Activated T-cell treated with anti-CD3 and anti-CD28 coated beads, Interleukin-2, amount 50 U/mL, for 4 hours (primary cell): ENCODE results near the gene STAB2. TPM values are rescaled to one million over a fixed set of nuclear protein-coding genes. Genes with fewer than 3 reads are reported as not detected.

Experiments
- ATAC-seq, 2 donors: fragments of 200-7000 bp; cut with Tn5 transposase; one replicate each; pipeline ENCODE4 v1.10.0; 2021
- DNase-seq: peaks from one replicate; pipeline ENCODE4 v3.0.0-alpha.2; 2020
- H3K27me3 Mint-ChIP-seq: one replicate; pipeline ENCODE4 v1.8.0; 2021; ENCODE audit warnings: low read depth, mixed read lengths
- H3K36me3 Mint-ChIP-seq: one replicate; pipeline ENCODE4 v1.8.0; 2022; ENCODE audit warnings: mixed read lengths; ENCODE audit not compliant: insufficient read depth
- H3K4me1 Mint-ChIP-seq: one replicate; pipeline ENCODE4 v1.8.0; 2021; ENCODE audit warnings: low read depth, mixed read lengths
- H3K4me3 Mint-ChIP-seq: one replicate; pipeline ENCODE4 v1.8.0; 2021; ENCODE audit warnings: mild to moderate bottlenecking, moderate library complexity, mixed read lengths
- H3K9me3 Mint-ChIP-seq: one replicate; pipeline ENCODE4 v1.8.0; 2021; ENCODE audit warnings: mixed read lengths
- total RNA-seq, 3 donors: library from RNA; stranded (reverse); gene quantifications; one replicate each; pipeline ENCODE4 v1.2.1, GENCODE V29; 2021

Gene STAB2
- total RNA-seq, 3 donors from 2014 or later, result not detected

- H3K36me3 Mint-ChIP-seq, result peaks cover 42% of the 10 kb centered on the region
- H3K27me3 Mint-ChIP-seq, result no peaks in the 10 kb centered on the region
- H3K9me3 Mint-ChIP-seq, result no peaks in the 10 kb centered on the region
- H3K4me1 Mint-ChIP-seq, result no peaks in the 10 kb centered on the region
- DNase-seq (no peak), ATAC-seq (no peak)
- H3K4me3 Mint-ChIP-seq, result no peak overlapping the region
Measured at GRCh38 chr12:103793512-103794045, 206.5 kb downstream of the STAB2 start.

GRCh38 chr12:103794309-103795213 is 207.5 kb downstream of the STAB2 start:
- Mint-ChIP-seq H3K4me3 (no peak overlapping the region), H3K36me3 (peaks cover 42% of the 10 kb centered on the region), H3K9me3 (no peaks in the 10 kb centered on the region), H3K27me3 (no peaks in the 10 kb centered on the region), H3K4me1 (no peaks in the 10 kb centered on the region)
- DNase-seq, result no peak
- ATAC-seq, result no peak

GRCh38 chr12:103798586-103798985 is 211.5 kb downstream of the STAB2 start:
- Mint-ChIP-seq H3K9me3 (no peaks in the 10 kb centered on the region), H3K4me3 (no peak overlapping the region), H3K36me3 (peaks cover 36% of the 10 kb centered on the region), H3K27me3 (no peaks in the 10 kb centered on the region), H3K4me1 (no peaks in the 10 kb centered on the region)
- DNase-seq, result no peak
- ATAC-seq, result no peak

- no peaks in the 10 kb centered on the region for H3K4me1 Mint-ChIP-seq
- peaks cover 38% of the 10 kb centered on the region for H3K36me3 Mint-ChIP-seq
- DNase-seq (no peak), ATAC-seq (no peak)
- H3K27me3 Mint-ChIP-seq, result no peaks in the 10 kb centered on the region
- H3K4me3 Mint-ChIP-seq, result no peak overlapping the region
- H3K9me3 Mint-ChIP-seq, result no peaks in the 10 kb centered on the region
Measured at GRCh38 chr12:103799504-103799856, 212.4 kb downstream of the STAB2 start.

GRCh38 chr12:103799857-103800771 is 213.0 kb downstream of the STAB2 start:
- Mint-ChIP-seq H3K9me3 (no peaks in the 10 kb centered on the region), H3K4me1 (no peaks in the 10 kb centered on the region), H3K27me3 (no peaks in the 10 kb centered on the region), H3K4me3 (no peak overlapping the region), H3K36me3 (peaks cover 35% of the 10 kb centered on the region)
- ATAC-seq (no peak), DNase-seq (no peak)

- H3K27me3 Mint-ChIP-seq, result no peaks in the 10 kb centered on the region
- H3K4me3 Mint-ChIP-seq, result no peak overlapping the region
- H3K9me3 Mint-ChIP-seq, result no peaks in the 10 kb centered on the region
- H3K36me3 Mint-ChIP-seq, result peaks cover 37% of the 10 kb centered on the region
- DNase-seq, result no peak
- no peaks in the 10 kb centered on the region for H3K4me1 Mint-ChIP-seq
- ATAC-seq, result no peak
Measured at GRCh38 chr12:103801709-103802585, 214.9 kb downstream of the STAB2 start.

- Mint-ChIP-seq H3K27me3 (no peaks in the 10 kb centered on the region), H3K36me3 (peaks cover 40% of the 10 kb centered on the region), H3K9me3 (no peaks in the 10 kb centered on the region), H3K4me3 (no peak overlapping the region), H3K4me1 (no peaks in the 10 kb centered on the region)
- no peak for ATAC-seq
- DNase-seq, result no peak
Measured at GRCh38 chr12:103802586-103802886, 215.5 kb downstream of the STAB2 start.

GRCh38 chr12:103803847-103804246 is 216.8 kb downstream of the STAB2 start:
- no peaks in the 10 kb centered on the region for H3K9me3 Mint-ChIP-seq
- peaks cover 37% of the 10 kb centered on the region for H3K36me3 Mint-ChIP-seq
- H3K27me3 Mint-ChIP-seq, result no peaks in the 10 kb centered on the region
- DNase-seq (no peak), ATAC-seq (no peak)
- no peaks in the 10 kb centered on the region for H3K4me1 Mint-ChIP-seq
- H3K4me3 Mint-ChIP-seq, result no peak overlapping the region

GRCh38 chr12:103805655-103806360 is 218.7 kb downstream of the STAB2 start:
- Mint-ChIP-seq H3K9me3 (no peaks in the 10 kb centered on the region), H3K36me3 (peaks cover 41% of the 10 kb centered on the region), H3K4me3 (no peak overlapping the region), H3K4me1 (no peaks in the 10 kb centered on the region), H3K27me3 (no peaks in the 10 kb centered on the region)
- ATAC-seq (no peak), DNase-seq (no peak)

GRCh38 chr12:103806803-103807202 is 219.7 kb downstream of the STAB2 start:
- Mint-ChIP-seq H3K9me3 (no peaks in the 10 kb centered on the region), H3K27me3 (no peaks in the 10 kb centered on the region), H3K4me1 (no peaks in the 10 kb centered on the region), H3K4me3 (no peak overlapping the region), H3K36me3 (peaks cover 44% of the 10 kb centered on the region)
- DNase-seq (no peak), ATAC-seq (no peak)

- ATAC-seq (no peak), DNase-seq (no peak)
- Mint-ChIP-seq H3K27me3 (no peaks in the 10 kb centered on the region), H3K36me3 (peaks cover 36% of the 10 kb centered on the region), H3K9me3 (no peaks in the 10 kb centered on the region), H3K4me3 (no peak overlapping the region), H3K4me1 (no peaks in the 10 kb centered on the region)
Measured at GRCh38 chr12:103807561-103808238, 220.6 kb downstream of the STAB2 start.

- ATAC-seq, result no peak
- H3K4me3 Mint-ChIP-seq, result no peak overlapping the region
- H3K9me3 Mint-ChIP-seq, result no peaks in the 10 kb centered on the region
- no peaks in the 10 kb centered on the region for H3K4me1 Mint-ChIP-seq
- no peak for DNase-seq
- no peaks in the 10 kb centered on the region for H3K27me3 Mint-ChIP-seq
- H3K36me3 Mint-ChIP-seq, result peaks cover 38% of the 10 kb centered on the region
Measured at GRCh38 chr12:103808239-103808880, 221.3 kb downstream of the STAB2 start.

- Mint-ChIP-seq H3K4me1 (no peaks in the 10 kb centered on the region), H3K27me3 (no peaks in the 10 kb centered on the region), H3K9me3 (no peaks in the 10 kb centered on the region), H3K36me3 (peaks cover 41% of the 10 kb centered on the region), H3K4me3 (no peak overlapping the region)
- DNase-seq (no peak), ATAC-seq (no peak)
Measured at GRCh38 chr12:103809154-103809553, 222.1 kb downstream of the STAB2 start.
